Epithelial cell of proximal tubule (primary cell): Measurements from ENCODE around the gene POFUT2. TPM values are rescaled to one million over a fixed set of nuclear protein-coding genes. Genes with fewer than 3 reads are reported as not detected.
A peak's percentile ranks its signal among the peaks of the same experiment; 100 is the strongest.

Experiments
- DNase-seq: peaks from one replicate; pipeline ENCODE4 v3.0.0-alpha.2; 2011; ENCODE audit warnings: low read depth
- H3K4me3 ChIP-seq: 2 replicates; pipeline ENCODE4 v1.5.1; 2011; ENCODE audit warnings: low read depth, mild to moderate bottlenecking, low read length
- CTCF ChIP-seq: conservative IDR thresholded peaks from 2 replicates; pipeline ENCODE4 v1.5.1; 2012; ENCODE audit warnings: low read depth, mild to moderate bottlenecking, low read length
- total RNA-seq: library from RNA; depleted of rRNA; stranded (reverse); fragments of >200 nt; gene quantifications from 2 replicates; pipeline ENCODE4 v1.2.3, GENCODE V29; 2015

Gene POFUT2
- total RNA-seq, 1 donor from 2014 or later, result 10.4 TPM

- no peak for DNase-seq
- TF ChIP-seq CTCF, result no peak
- no peak overlapping the region for H3K4me3 ChIP-seq
Observed at GRCh38 chr21:45279446-45280177, 8.1 kb downstream of the POFUT2 start.

- no peak for TF ChIP-seq CTCF
- no peak overlapping the region for H3K4me3 ChIP-seq
- DNase-seq, result no peak
Observed at GRCh38 chr21:45278156-45278911, 9.4 kb downstream of the POFUT2 start.

- no peak for TF ChIP-seq CTCF
- no peak overlapping the region for H3K4me3 ChIP-seq
- no peak for DNase-seq
Observed at GRCh38 chr21:45277101-45278045, 10.3 kb downstream of the POFUT2 start.

- TF ChIP-seq CTCF, result no peak
- H3K4me3 ChIP-seq, result no peak overlapping the region
- no peak for DNase-seq
Observed at GRCh38 chr21:45276596-45276995, 11.1 kb downstream of the POFUT2 start.

- no peak overlapping the region for H3K4me3 ChIP-seq
- DNase-seq, result no peak
- TF ChIP-seq CTCF, result peak; percentile 51
Observed at GRCh38 chr21:45270306-45270821, 17.3 kb downstream of the POFUT2 start.

GRCh38 chr21:45269861-45270260 lies 17.8 kb downstream of the POFUT2 start:
- no peak for TF ChIP-seq CTCF
- H3K4me3 ChIP-seq, result no peak overlapping the region
- no peak for DNase-seq
